ENCODE measurements around the gene GJC2.

DNA sequence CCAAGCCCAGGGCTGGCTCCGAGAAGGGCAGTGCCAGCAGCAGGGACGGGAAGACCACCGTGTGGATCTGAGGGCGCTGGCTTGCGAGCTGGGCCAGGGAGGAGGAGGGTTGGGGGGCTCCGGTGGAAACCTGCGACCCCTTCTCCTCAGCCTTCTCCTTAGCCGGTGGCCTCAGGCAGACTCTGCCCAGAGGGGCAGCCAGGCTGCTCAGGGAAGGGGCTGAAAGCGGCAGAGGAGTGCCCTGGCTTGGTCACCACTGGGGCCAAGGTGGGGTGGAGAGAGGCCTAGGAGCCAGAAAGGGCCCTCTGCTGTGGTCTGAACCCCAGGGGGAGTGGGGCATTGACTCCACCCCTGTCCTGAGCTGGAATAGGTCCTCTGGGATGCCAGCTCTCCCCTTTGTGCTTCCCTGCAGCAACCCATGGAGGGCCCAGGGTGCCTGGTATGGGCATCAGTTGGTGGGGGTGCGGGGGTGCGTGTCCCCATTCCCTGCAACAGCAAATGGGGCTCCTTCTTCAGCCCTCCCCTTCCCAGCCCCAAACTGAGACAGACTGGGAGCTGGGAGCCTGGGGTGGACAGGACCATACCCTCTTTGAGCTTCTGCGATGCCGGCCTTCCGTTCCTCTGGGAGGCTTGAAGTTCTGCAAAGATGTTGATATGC lies 9.4 kb downstream of the GJC2 start:
- TF ChIP-seq, protein P1, sequence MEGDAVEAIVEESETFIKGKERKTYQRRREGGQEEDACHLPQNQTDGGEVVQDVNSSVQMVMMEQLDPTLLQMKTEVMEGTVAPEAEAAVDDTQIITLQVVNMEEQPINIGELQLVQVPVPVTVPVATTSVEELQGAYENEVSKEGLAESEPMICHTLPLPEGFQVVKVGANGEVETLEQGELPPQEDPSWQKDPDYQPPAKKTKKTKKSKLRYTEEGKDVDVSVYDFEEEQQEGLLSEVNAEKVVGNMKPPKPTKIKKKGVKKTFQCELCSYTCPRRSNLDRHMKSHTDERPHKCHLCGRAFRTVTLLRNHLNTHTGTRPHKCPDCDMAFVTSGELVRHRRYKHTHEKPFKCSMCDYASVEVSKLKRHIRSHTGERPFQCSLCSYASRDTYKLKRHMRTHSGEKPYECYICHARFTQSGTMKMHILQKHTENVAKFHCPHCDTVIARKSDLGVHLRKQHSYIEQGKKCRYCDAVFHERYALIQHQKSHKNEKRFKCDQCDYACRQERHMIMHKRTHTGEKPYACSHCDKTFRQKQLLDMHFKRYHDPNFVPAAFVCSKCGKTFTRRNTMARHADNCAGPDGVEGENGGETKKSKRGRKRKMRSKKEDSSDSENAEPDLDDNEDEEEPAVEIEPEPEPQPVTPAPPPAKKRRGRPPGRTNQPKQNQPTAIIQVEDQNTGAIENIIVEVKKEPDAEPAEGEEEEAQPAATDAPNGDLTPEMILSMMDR (IDR thresholded peaks at IDR 0.05) = no peak
- TF ChIP-seq POLR2A (IDR thresholded peaks at IDR 0.05) = no peak
